Vagina (tissue), 2 donors: ENCODE results near the gene DEF6. TPM values are rescaled to one million over a fixed set of nuclear protein-coding genes. Genes with fewer than 3 reads are reported as not detected.

Experiments
- DNase-seq, 2 donors: peaks; one replicate each; pipeline ENCODE4 v3.0.0-alpha.2; 2017; ENCODE audit errors: extremely low spot score in 2 of 2
- H3K27ac ChIP-seq: fragments of 200-600 bp; sonication (generic); one replicate; pipeline ENCODE4 v1.5.1; 2019
- H3K27me3 ChIP-seq: fragments of 200-600 bp; sonication (generic); one replicate; pipeline ENCODE4 v1.5.1; 2019
- H3K36me3 ChIP-seq, 2 donors: fragments of 200-600 bp; sonication (generic); one replicate each; pipeline ENCODE4 v1.5.1; 2017 to 2019
- H3K4me1 ChIP-seq: fragments of 200-600 bp; sonication (generic); one replicate; pipeline ENCODE4 v1.5.1; 2019
- H3K4me3 ChIP-seq, 2 donors: fragments of 200-600 bp; sonication (generic); 1 replicate in 1 of 2; 2 replicates in 1 of 2; pipeline ENCODE4 v1.5.1; 2016 to 2019
- H3K9me3 ChIP-seq: fragments of 200-600 bp; sonication (generic); one replicate; pipeline ENCODE4 v1.5.1; 2019
- POLR2A ChIP-seq, 2 donors: fragments of 450-650 bp; IDR thresholded peaks; one replicate each; pipeline ENCODE4 v1.6.1; 2017; ENCODE audit warnings: antibody characterized with exemption in 2 of 2, mild to moderate bottlenecking in 2 of 2, moderate library complexity in 2 of 2
- POLR2AphosphoS5 ChIP-seq, 2 donors: sonication (generic); formaldehyde crosslinking; IDR thresholded peaks; one replicate each; pipeline ENCODE4 v1.9.0; 2017; ENCODE audit warnings: antibody characterized with exemption in 2 of 2, mild to moderate bottlenecking in 2 of 2, low read depth in 1 of 2; ENCODE audit not compliant: insufficient read depth in 1 of 2
- intact Hi-C: fragments of 100-400 bp; cut with DNase I; formaldehyde crosslinking; loops from one replicate; pipeline ENCODE4 v1.15.1; 2023
- total RNA-seq: library from RNA; depleted of rRNA; stranded (reverse); fragments of >200 nt; gene quantifications from one replicate; pipeline ENCODE4 v1.2.3, GENCODE V29; 2016
- TF ChIP-seq, protein P1 (sequence below), 3 experiments: fragments of 450-650 bp in 2 of 3; fragments of 200-600 bp in 1 of 3; sonication (generic) in 1 of 3; IDR thresholded peaks; one replicate each; pipeline ENCODE4 v1.5.1; 2017 to 2019; ENCODE audit warnings: antibody characterized with exemption in 3 of 3, mild to moderate bottlenecking in 2 of 3, moderate library complexity in 2 of 3

DEF6 gene
- total RNA-seq, 1 donor from 2014 or later, result 23.1 TPM

DNA sequence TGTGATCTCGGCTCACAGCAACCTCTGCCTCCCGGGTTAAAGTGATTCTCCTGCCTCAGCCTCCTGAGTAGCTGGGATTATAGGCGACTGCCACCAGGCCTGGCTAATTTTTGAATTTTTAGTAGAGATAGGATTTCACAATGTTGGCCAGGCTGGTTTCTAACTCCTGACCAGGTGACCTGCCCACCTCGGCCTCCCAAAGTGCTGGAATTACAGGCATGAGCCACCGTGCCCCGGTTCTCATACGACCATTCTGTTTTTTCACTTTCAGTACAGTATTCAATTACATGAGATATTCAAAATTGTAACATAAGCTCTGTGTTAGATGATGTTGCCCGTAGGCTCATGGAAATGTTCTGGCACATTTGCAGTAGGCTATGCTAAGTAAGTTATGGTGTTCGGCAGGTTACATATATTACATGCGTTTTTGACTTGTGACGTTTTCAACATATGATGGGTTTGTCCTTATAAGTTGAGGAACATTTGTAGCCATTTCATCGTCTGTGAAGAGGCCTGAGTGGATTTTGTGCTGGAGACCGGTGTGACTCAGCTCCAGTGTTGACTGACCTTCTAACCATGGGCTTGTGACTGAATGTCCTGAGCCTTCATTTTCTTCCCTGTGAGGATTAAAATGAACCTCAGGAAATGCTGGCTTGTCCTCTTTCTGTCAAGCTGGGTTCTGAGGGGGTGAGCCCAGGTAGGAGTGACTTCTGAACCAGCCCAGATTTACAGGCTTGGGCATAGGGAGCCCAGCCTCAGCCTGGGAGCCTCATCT lies 56.9 kb downstream of the DEF6 start:
- peak in 1 of 2 donors; percentile 58 for DNase-seq
- H3K27ac ChIP-seq, result no peak overlapping the region
- no peaks in the 10 kb centered on the region for H3K9me3 ChIP-seq
- H3K4me1 ChIP-seq, result peaks cover 15% of the 10 kb centered on the region
- no peaks in the 10 kb centered on the region for H3K27me3 ChIP-seq
- peaks cover 0 to 35% of the 10 kb centered on the region in 2 donors for H3K36me3 ChIP-seq
- intact Hi-C loops, result no loop called here
- no peak overlapping the region for H3K4me3 ChIP-seq
- TF ChIP-seq, protein P1, sequence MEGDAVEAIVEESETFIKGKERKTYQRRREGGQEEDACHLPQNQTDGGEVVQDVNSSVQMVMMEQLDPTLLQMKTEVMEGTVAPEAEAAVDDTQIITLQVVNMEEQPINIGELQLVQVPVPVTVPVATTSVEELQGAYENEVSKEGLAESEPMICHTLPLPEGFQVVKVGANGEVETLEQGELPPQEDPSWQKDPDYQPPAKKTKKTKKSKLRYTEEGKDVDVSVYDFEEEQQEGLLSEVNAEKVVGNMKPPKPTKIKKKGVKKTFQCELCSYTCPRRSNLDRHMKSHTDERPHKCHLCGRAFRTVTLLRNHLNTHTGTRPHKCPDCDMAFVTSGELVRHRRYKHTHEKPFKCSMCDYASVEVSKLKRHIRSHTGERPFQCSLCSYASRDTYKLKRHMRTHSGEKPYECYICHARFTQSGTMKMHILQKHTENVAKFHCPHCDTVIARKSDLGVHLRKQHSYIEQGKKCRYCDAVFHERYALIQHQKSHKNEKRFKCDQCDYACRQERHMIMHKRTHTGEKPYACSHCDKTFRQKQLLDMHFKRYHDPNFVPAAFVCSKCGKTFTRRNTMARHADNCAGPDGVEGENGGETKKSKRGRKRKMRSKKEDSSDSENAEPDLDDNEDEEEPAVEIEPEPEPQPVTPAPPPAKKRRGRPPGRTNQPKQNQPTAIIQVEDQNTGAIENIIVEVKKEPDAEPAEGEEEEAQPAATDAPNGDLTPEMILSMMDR (IDR thresholded peaks at IDR 0.05), result no peak
- TF ChIP-seq POLR2A (IDR thresholded peaks at IDR 0.05) (no peak), POLR2AphosphoS5 (IDR thresholded peaks at IDR 0.05; ENCODE audit: insufficient read depth in 1 of 2, low read depth in 1 of 2) (no peak)

DNA sequence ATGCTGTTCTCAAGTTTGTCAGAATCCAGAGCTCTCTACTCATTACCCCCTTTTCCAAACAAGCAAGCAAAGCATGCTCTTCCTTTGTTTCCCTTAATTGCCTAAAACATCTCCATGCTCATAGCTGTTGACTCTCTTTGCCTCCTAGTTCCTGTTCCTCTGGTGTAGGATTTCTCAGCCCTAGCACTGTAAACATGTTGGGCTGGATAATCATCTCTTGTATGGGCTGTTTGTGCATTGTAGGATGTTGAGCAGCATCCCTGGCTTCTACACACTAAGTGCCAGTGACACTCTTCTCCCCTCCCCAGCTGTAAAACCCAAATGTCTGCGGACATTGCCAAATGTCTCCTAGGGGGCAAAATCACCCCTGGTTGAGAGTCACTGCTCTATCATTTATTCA lies 58.8 kb downstream of the DEF6 start:
- intact Hi-C loops, result no loop called here
- Histone ChIP-seq H3K27ac (no peak overlapping the region), H3K36me3 (peaks cover 0 to 35% of the 10 kb centered on the region in 2 donors), H3K27me3 (no peaks in the 10 kb centered on the region), H3K4me3 (no peak overlapping the region), H3K9me3 (no peaks in the 10 kb centered on the region), H3K4me1 (peaks cover 33% of the 10 kb centered on the region)
- DNase-seq, result no peak
- TF ChIP-seq POLR2A (IDR thresholded peaks at IDR 0.05) (no peak), POLR2AphosphoS5 (IDR thresholded peaks at IDR 0.05; ENCODE audit: insufficient read depth in 1 of 2, low read depth in 1 of 2) (no peak)
- TF ChIP-seq, protein P1 (IDR thresholded peaks at IDR 0.05), result no peak

GRCh38 chr6:35357677-35358076 lies 60.1 kb downstream of the DEF6 start:
- Histone ChIP-seq H3K27me3 (no peaks in the 10 kb centered on the region), H3K9me3 (no peaks in the 10 kb centered on the region), H3K36me3 (peaks cover 0 to 26% of the 10 kb centered on the region in 2 donors), H3K4me3 (no peak overlapping the region), H3K27ac (no peak overlapping the region), H3K4me1 (peaks cover 33% of the 10 kb centered on the region)
- TF ChIP-seq, protein P1 (IDR thresholded peaks at IDR 0.05), result no peak
- no peak for TF ChIP-seq POLR2AphosphoS5 (IDR thresholded peaks at IDR 0.05; ENCODE audit: insufficient read depth in 1 of 2, low read depth in 1 of 2)
- no peak for TF ChIP-seq POLR2A (IDR thresholded peaks at IDR 0.05)
- DNase-seq, result no peak
- intact Hi-C loops, result no loop called here

GRCh38 chr6:35358086-35358485 lies 60.5 kb downstream of the DEF6 start:
- no peaks in the 10 kb centered on the region for H3K9me3 ChIP-seq
- peaks cover 0 to 26% of the 10 kb centered on the region in 2 donors for H3K36me3 ChIP-seq
- DNase-seq, result no peak
- no peak overlapping the region for H3K4me3 ChIP-seq
- intact Hi-C loops, result no loop called here
- TF ChIP-seq POLR2A (IDR thresholded peaks at IDR 0.05), result no peak
- TF ChIP-seq POLR2AphosphoS5 (IDR thresholded peaks at IDR 0.05; ENCODE audit: insufficient read depth in 1 of 2, low read depth in 1 of 2), result no peak
- TF ChIP-seq, protein P1 (IDR thresholded peaks at IDR 0.05), result no peak
- H3K27me3 ChIP-seq, result no peaks in the 10 kb centered on the region
- H3K4me1 ChIP-seq, result peaks cover 33% of the 10 kb centered on the region
- H3K27ac ChIP-seq, result no peak overlapping the region

DNA sequence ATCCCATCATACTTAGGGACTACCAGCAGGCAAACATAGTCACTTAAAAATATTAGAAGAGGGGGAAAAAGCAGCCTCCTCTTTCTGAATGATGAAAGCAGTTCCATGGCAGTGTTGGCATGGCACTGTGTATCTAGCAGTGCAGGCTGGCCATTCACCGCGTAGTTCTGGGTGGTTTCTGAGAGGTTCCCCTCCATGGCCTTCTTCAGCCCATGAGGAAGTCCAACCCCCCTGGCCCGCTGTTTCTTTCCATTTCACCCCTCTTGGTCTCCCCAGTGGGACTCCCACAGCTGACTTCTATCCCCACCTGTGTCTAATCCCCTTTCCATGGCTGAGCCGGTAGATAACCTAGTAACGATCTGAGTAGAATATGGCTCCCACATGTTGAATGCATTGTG lies 61.7 kb downstream of the DEF6 start:
- Histone ChIP-seq H3K27me3 (no peaks in the 10 kb centered on the region), H3K36me3 (peaks cover 0 to 21% of the 10 kb centered on the region in 2 donors), H3K9me3 (no peaks in the 10 kb centered on the region), H3K4me1 (peaks cover 33% of the 10 kb centered on the region), H3K4me3 (no peak overlapping the region), H3K27ac (no peak overlapping the region)
- DNase-seq, result no peak
- intact Hi-C loops, result no loop called here
- TF ChIP-seq POLR2A (IDR thresholded peaks at IDR 0.05) (no peak), POLR2AphosphoS5 (IDR thresholded peaks at IDR 0.05; ENCODE audit: insufficient read depth in 1 of 2, low read depth in 1 of 2) (no peak)
- TF ChIP-seq, protein P1 (IDR thresholded peaks at IDR 0.05), result no peak
